Prostate gland (tissue), 2 donors: Measurements from ENCODE around the gene SPSB2. TPM values are rescaled to one million over a fixed set of nuclear protein-coding genes. Genes with fewer than 3 reads are reported as not detected.

Source experiments
- DNase-seq: peaks from one replicate; pipeline ENCODE4 v3.0.0-alpha.2; 2019; ENCODE audit warnings: low spot score
- H3K27ac ChIP-seq, 2 donors: fragments of 200-600 bp; sonication (generic); 2 replicates each; pipeline ENCODE4 v1.5.1; 2017 to 2019
- H3K27me3 ChIP-seq: fragments of 200-600 bp; sonication (generic); replicated peaks from 2 replicates; pipeline ENCODE4 v1.5.1; 2019; ENCODE audit not compliant: insufficient read depth
- H3K36me3 ChIP-seq, 2 donors: fragments of 200-600 bp; sonication (generic); 1 replicate in 1 of 2; 2 replicates in 1 of 2; pipeline versions ENCODE4 v1.5.1 to v1.8.1; 2017 to 2019
- H3K4me1 ChIP-seq: fragments of 200-600 bp; sonication (generic); replicated peaks from 2 replicates; pipeline ENCODE4 v1.5.1; 2019
- H3K4me3 ChIP-seq, 2 donors: fragments of 200-600 bp; sonication (generic); 2 replicates each; pipeline ENCODE4 v1.5.1; 2017 to 2019
- H3K9me3 ChIP-seq: fragments of 200-600 bp; sonication (generic); 2 replicates; pipeline ENCODE4 v1.5.1; 2017
- CTCF ChIP-seq, 4 experiments: fragments of 200-600 bp in 2 of 4; fragments of 450-650 bp in 2 of 4; sonication (generic) in 2 of 4; IDR thresholded peaks; 1 replicate in 3 of 4; 2 replicates in 1 of 4; pipeline ENCODE4 v1.5.1; 2016 to 2019; ENCODE audit warnings: antibody characterized with exemption in 4 of 4, mild to moderate bottlenecking in 2 of 4, moderate library complexity in 2 of 4
- POLR2A ChIP-seq: fragments of 450-650 bp; IDR thresholded peaks from one replicate; pipeline ENCODE4 v1.6.1; 2016; ENCODE audit warnings: antibody characterized with exemption, mild to moderate bottlenecking
- POLR2AphosphoS5 ChIP-seq: sonication (generic); formaldehyde crosslinking; IDR thresholded peaks from one replicate; pipeline ENCODE4 v1.6.1; 2017; ENCODE audit warnings: antibody characterized with exemption
- WGBS: methylation state at CpG from one replicate; pipeline ENCODE4 v1.1.5; 2018; 5-methylcytosine and 5-hydroxymethylcytosine counted together
- intact Hi-C: fragments of 100-400 bp; cut with DNase I; formaldehyde crosslinking; loops from one replicate; pipeline ENCODE4 v1.14.2; 2022
- total RNA-seq, 2 donors: library from RNA; depleted of rRNA; stranded (reverse); fragments of >200 nt; gene quantifications; one replicate each; pipeline ENCODE4 v1.1.0, GENCODE V29; 2016

SPSB2 gene
- total RNA-seq, 2 donors from 2014 or later = 12.7 to 23.5 TPM

GRCh38 chr12:6827437-6827911 is 45.6 kb downstream of the SPSB2 start:
- Histone ChIP-seq H3K27ac (peak overlapping the region; percentile 8 to 53), H3K4me3 (peak overlapping the region in 1 of 2 donors; percentile 4), H3K27me3 (no peaks in the 10 kb centered on the region), H3K4me1 (no peaks in the 10 kb centered on the region), H3K36me3 (no peaks in the 10 kb centered on the region), H3K9me3 (no peaks in the 10 kb centered on the region)
- DNase-seq = peak; percentile 83
- 7% methylated on average over 8 of the region's 8 CpGs for WGBS
- intact Hi-C loops = loop anchor here (5.0 kb wide), 3 partner anchors 60 to 210 kb away; partner anchors contain the start of genes MLF2 and PTMS
- TF ChIP-seq POLR2AphosphoS5 (peak; percentile 74), CTCF (IDR thresholded peaks at IDR 0.05) (no peak)

GRCh38 chr12:6826734-6827436 is 46.2 kb downstream of the SPSB2 start:
- Histone ChIP-seq H3K27ac (peak overlapping the region; percentile 8 to 53), H3K36me3 (no peaks in the 10 kb centered on the region), H3K9me3 (no peaks in the 10 kb centered on the region), H3K27me3 (no peaks in the 10 kb centered on the region), H3K4me3 (no peak overlapping the region), H3K4me1 (no peaks in the 10 kb centered on the region)
- intact Hi-C loops = loop anchor here (5.0 kb wide), 3 partner anchors 60 to 210 kb away; partner anchors contain the start of genes MLF2 and PTMS
- WGBS = 69% methylated on average over 22 of the region's 22 CpGs
- DNase-seq = no peak
- TF ChIP-seq CTCF (IDR thresholded peaks at IDR 0.05) = no peak
- no peak for TF ChIP-seq POLR2AphosphoS5
- TF ChIP-seq POLR2A = no peak

GRCh38 chr12:6826125-6826733 is 46.9 kb downstream of the SPSB2 start:
- no peaks in the 10 kb centered on the region for H3K27me3 ChIP-seq
- H3K4me3 ChIP-seq = no peak overlapping the region
- no peaks in the 10 kb centered on the region for H3K9me3 ChIP-seq
- intact Hi-C loops = loop anchor here (5.0 kb wide), 3 partner anchors 59 to 209 kb away; partner anchors contain the start of genes MLF2 and PTMS
- 77% methylated on average over 17 of the region's 17 CpGs for WGBS
- no peaks in the 10 kb centered on the region for H3K36me3 ChIP-seq
- no peak for TF ChIP-seq CTCF (IDR thresholded peaks at IDR 0.05)
- no peak for TF ChIP-seq POLR2A
- no peak for TF ChIP-seq POLR2AphosphoS5
- H3K4me1 ChIP-seq = no peaks in the 10 kb centered on the region
- no peak for DNase-seq
- no peak overlapping the region for H3K27ac ChIP-seq

- Histone ChIP-seq H3K27ac (no peak overlapping the region), H3K9me3 (no peaks in the 10 kb centered on the region), H3K27me3 (no peaks in the 10 kb centered on the region), H3K36me3 (no peaks in the 10 kb centered on the region), H3K4me1 (no peaks in the 10 kb centered on the region), H3K4me3 (no peak overlapping the region)
- TF ChIP-seq CTCF (IDR thresholded peaks at IDR 0.05) = peak; percentile 89 to 94 (median 93)
- TF ChIP-seq POLR2AphosphoS5 = peak; percentile 55
- TF ChIP-seq POLR2A = no peak
- intact Hi-C loops = loop anchor here (5.0 kb wide), 3 partner anchors 58 to 208 kb away; partner anchors contain the start of genes MLF2 and PTMS
- 10% methylated on average over 18 of the region's 19 CpGs for WGBS
- DNase-seq = peak; percentile 77
These were observed 47.5 kb downstream of the SPSB2 start for GRCh38 chr12:6825398-6826124.
